ENCODE measurements around the gene HS1BP3. TPM values are rescaled to one million over a fixed set of nuclear protein-coding genes. Genes with fewer than 3 reads are reported as not detected.

Gene HS1BP3
- total and polyA plus RNA-seq, 2 of the 13 experiments (the other 11 are each of a cell fraction or from before 2014, with no cell fraction given), result 15.2 to 22.0 TPM

DNA sequence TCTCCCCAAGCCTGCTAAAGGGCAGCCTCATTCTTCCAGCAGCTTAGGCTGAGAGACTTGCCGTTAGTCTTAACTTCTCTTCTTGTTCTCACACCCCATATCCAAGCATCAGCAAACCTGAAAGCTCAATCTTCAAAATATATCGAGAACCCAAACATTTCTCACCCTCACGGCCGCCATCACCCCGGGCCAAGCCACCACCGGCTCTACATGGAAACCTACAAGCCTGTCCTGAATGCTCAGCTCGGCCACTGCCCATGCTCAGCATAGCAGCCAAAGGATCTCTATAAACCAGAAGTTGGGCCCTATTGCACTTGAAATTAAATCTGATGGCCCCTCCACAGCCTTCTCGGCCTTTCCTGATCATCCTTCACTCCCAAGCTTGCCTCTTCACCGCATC is 2.1 kb downstream of the HS1BP3 start:
- intact Hi-C loops (cut with micrococcal nuclease; ENCODE audit: unreplicated experiment), result no loop called here
- TF ChIP-seq ZNF720 (CRISPR knock-in tag; IDR thresholded peaks at IDR 0.05) (no peak), ZNF891 (CRISPR knock-in tag; IDR thresholded peaks at IDR 0.05) (no peak), ZNF451 (CRISPR knock-in tag; IDR thresholded peaks at IDR 0.05) (no peak), MEIS2 (CRISPR knock-in tag; IDR thresholded peaks at IDR 0.05) (no peak), ZBTB20 (CRISPR knock-in tag; IDR thresholded peaks at IDR 0.05; ENCODE audit: borderline replicate concordance, low read depth) (no peak), SP5 (CRISPR knock-in tag; IDR thresholded peaks at IDR 0.05; ENCODE audit: borderline replicate concordance, low read depth) (no peak), ZNF615 (CRISPR knock-in tag; IDR thresholded peaks at IDR 0.05; ENCODE audit: borderline replicate concordance) (no peak)
- TF ChIP-seq, protein P1, sequence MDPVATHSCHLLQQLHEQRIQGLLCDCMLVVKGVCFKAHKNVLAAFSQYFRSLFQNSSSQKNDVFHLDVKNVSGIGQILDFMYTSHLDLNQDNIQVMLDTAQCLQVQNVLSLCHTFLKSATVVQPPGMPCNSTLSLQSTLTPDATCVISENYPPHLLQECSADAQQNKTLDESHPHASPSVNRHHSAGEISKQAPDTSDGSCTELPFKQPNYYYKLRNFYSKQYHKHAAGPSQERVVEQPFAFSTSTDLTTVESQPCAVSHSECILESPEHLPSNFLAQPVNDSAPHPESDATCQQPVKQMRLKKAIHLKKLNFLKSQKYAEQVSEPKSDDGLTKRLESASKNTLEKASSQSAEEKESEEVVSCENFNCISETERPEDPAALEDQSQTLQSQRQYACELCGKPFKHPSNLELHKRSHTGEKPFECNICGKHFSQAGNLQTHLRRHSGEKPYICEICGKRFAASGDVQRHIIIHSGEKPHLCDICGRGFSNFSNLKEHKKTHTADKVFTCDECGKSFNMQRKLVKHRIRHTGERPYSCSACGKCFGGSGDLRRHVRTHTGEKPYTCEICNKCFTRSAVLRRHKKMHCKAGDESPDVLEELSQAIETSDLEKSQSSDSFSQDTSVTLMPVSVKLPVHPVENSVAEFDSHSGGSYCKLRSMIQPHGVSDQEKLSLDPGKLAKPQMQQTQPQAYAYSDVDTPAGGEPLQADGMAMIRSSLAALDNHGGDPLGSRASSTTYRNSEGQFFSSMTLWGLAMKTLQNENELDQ (CRISPR knock-in tag; IDR thresholded peaks at IDR 0.05; ENCODE audit: borderline replicate concordance), result no peak
- no peak overlapping the region for H3K4me3 ChIP-seq (replicated peaks in 1 of 3; ENCODE audit: insufficient read depth in 1 of 3, low read depth in 2 of 3, low read length in 3 of 3)
- no peak overlapping the region for H3K9ac ChIP-seq (ENCODE audit: insufficient read depth, low read depth, low read length)
- DNase-seq (ENCODE audit: low spot score) (no peak), ATAC-seq (no peak), FAIRE-seq (no peak)
- WGBS (ENCODE audit: low lambda C conversion rate), result 94% methylated on average over 9 of the region's 9 CpGs
- ChIA-PET CTCF (ENCODE audit: low intra/inter-chr PET ratio, low total read pairs) (no interaction called here), POLR2A (interaction anchor here (1.0 to 5.9 kb wide), 8 partner anchors 14 to 243 kb away, joined by 3 to 51 read pairs (median 4); partner anchors contain the start of genes GDF7 and RHOB)
- peaks cover 4 to 10% of the 10 kb centered on the region in 2 experiments; a peak in 2 of 5 replicates for H3K36me3 ChIP-seq (replicated peaks in 1 of 2; ENCODE audit: control insufficient read depth in 1 of 2, insufficient read depth in 2 of 2, low read length in 2 of 2)
- BruUV-seq (replicated peaks), result no TSS peak
- in situ Hi-C loops (cut with HindIII; ENCODE audit: extremely low pct_ligation_motif_present, low pct_unique_long_range_greater_than_20kb), result no loop called here
- H4K20me1 ChIP-seq (ENCODE audit: insufficient read depth, low read length), result no peaks in the 10 kb centered on the region
- H3K4me1 ChIP-seq (ENCODE audit: insufficient read depth, low read length), result peaks cover 47% of the 10 kb centered on the region
- no peak overlapping the region for H3K27ac ChIP-seq (ENCODE audit: extremely low read length, insufficient read depth, low read length)
- no peak overlapping the region for H2AFZ ChIP-seq (ENCODE audit: low read length)
- no peaks in the 10 kb centered on the region for H3K9me3 ChIP-seq (ENCODE audit: low read length)
- H3K79me2 ChIP-seq (ENCODE audit: insufficient read depth, low read length), result peaks cover 9% of the 10 kb centered on the region
- peaks cover 0 to 2% of the 10 kb centered on the region in 2 experiments; a peak in 2 of 5 replicates for H3K27me3 ChIP-seq (ENCODE audit: control insufficient read depth in 1 of 2, insufficient read depth in 2 of 2, low read length in 2 of 2)
- H3K4me2 ChIP-seq (ENCODE audit: low read depth, low read length), result peak overlapping the region; percentile 39; the same call in 1 of the 2 replicates

Data from HepG2 (cell line).